ENCODE results near the gene PAPOLG.

DNA sequence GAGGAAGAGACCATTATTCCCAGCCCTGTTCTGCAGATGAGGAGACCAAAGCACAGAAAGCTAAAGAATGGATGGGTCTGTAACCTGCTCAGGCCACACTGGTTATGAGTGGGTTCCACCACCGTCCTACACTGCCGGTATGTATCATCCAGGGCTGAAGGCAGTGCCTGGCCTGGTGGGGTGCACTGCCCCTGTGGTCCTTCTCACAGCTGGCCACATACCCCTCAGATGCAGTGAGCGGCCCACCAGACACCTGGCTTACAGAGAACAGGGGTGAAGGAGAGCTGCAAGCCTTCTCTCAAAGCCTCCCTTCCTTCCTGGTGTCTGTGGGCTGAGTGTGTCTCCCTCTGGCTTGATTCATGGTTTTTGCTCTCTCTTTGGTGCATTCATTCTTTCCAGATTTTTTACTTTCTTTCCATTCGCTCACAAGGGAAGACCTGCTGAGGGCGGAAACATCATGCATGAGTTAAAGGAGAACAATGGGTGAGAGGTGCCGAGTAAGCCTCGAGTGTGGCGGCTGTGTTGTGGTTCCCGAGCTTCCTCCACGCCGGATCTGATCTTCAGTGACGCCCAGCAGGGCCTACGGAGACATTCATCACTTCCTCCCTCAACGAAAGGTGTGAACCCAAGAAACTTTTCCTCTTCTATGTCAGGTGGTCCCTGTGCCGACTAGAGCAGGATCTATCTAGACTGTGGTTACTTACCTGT, 63.2 kb downstream of the PAPOLG start:
- no peak for TF ChIP-seq POLR2A (IDR thresholded peaks at IDR 0.05)
- TF ChIP-seq, protein P1, sequence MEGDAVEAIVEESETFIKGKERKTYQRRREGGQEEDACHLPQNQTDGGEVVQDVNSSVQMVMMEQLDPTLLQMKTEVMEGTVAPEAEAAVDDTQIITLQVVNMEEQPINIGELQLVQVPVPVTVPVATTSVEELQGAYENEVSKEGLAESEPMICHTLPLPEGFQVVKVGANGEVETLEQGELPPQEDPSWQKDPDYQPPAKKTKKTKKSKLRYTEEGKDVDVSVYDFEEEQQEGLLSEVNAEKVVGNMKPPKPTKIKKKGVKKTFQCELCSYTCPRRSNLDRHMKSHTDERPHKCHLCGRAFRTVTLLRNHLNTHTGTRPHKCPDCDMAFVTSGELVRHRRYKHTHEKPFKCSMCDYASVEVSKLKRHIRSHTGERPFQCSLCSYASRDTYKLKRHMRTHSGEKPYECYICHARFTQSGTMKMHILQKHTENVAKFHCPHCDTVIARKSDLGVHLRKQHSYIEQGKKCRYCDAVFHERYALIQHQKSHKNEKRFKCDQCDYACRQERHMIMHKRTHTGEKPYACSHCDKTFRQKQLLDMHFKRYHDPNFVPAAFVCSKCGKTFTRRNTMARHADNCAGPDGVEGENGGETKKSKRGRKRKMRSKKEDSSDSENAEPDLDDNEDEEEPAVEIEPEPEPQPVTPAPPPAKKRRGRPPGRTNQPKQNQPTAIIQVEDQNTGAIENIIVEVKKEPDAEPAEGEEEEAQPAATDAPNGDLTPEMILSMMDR (IDR thresholded peaks at IDR 0.05) = no peak

All from lower leg skin (tissue), 3 donors.